ENCODE data around the gene TENM3.

TENM3 gene

DNA sequence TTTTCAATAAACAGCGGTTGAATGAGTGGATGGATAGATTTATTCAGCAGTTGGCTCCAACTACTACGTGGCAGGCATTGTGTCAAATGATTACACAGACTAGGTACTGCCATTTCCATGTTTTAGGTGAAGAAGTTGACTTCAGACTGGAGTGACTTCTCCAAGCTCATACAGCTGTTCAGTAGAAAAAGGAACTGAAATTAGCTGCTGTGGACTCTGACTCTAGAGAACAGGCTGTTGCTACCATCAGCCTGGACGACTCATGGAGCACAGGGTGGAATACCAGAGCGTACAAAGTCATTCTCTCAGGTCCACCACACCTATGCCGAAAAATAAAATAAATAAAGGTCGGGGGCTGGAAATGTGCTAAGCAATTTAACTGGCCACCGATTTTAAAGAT is 45.3 kb downstream of the TENM3 start:
- no peak for DNase-seq (ENCODE audit: low read depth in 2 of 2)
- no peak overlapping the region for H3K4me3 ChIP-seq (replicated peaks in 1 of 2; ENCODE audit: low read depth in 2 of 2, low read length in 2 of 2)
- TF ChIP-seq CTCF (IDR thresholded peaks at IDR 0.05; ENCODE audit: low read depth, low read length) = no peak

DNA sequence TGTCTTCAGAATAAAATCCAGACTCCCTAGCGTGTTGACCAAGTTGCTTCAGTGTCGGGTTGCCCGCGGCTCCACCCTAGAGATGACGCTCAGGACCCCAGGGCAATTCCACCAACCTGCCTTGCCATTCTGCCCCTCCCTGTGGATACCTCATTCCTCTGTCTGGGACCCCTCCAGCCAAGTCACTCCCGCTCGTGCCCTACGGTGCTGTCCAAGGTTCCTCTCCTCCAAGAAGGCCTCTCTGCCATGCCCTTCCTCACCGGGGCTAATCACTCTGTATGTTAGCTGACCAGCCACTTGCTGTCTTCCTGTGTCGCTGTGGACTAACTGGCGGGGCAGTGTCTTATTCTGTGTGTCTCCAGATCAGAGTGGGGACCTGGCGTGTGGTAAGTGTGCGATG is 46.6 kb downstream of the TENM3 start:
- no peak for DNase-seq (ENCODE audit: low read depth in 2 of 2)
- TF ChIP-seq CTCF (IDR thresholded peaks at IDR 0.05; ENCODE audit: low read depth, low read length) = no peak
- H3K4me3 ChIP-seq (replicated peaks in 1 of 2; ENCODE audit: low read depth in 2 of 2, low read length in 2 of 2) = no peak overlapping the region

GRCh38 chr4:182291175-182291574 is 48.0 kb downstream of the TENM3 start:
- no peak for DNase-seq (ENCODE audit: low read depth in 2 of 2)
- H3K4me3 ChIP-seq (replicated peaks in 1 of 2; ENCODE audit: low read depth in 2 of 2, low read length in 2 of 2) = no peak overlapping the region
- TF ChIP-seq CTCF (IDR thresholded peaks at IDR 0.05; ENCODE audit: low read depth, low read length) = no peak

- no peak for DNase-seq (ENCODE audit: low read depth in 2 of 2)
- TF ChIP-seq CTCF (IDR thresholded peaks at IDR 0.05; ENCODE audit: low read depth, low read length) = no peak
- H3K4me3 ChIP-seq (replicated peaks in 1 of 2; ENCODE audit: low read depth in 2 of 2, low read length in 2 of 2) = no peak overlapping the region
These were observed 48.5 kb downstream of the TENM3 start for GRCh38 chr4:182291597-182292270.

- H3K4me3 ChIP-seq (replicated peaks in 1 of 2; ENCODE audit: low read depth in 2 of 2, low read length in 2 of 2) = no peak overlapping the region
- DNase-seq (ENCODE audit: low read depth in 2 of 2) = no peak
- no peak for TF ChIP-seq CTCF (IDR thresholded peaks at IDR 0.05; ENCODE audit: low read depth, low read length)
These were observed 49.4 kb downstream of the TENM3 start for GRCh38 chr4:182292612-182293011.

- no peak for DNase-seq (ENCODE audit: low read depth in 2 of 2)
- TF ChIP-seq CTCF (IDR thresholded peaks at IDR 0.05; ENCODE audit: low read depth, low read length) = no peak
- no peak overlapping the region for H3K4me3 ChIP-seq (replicated peaks in 1 of 2; ENCODE audit: low read depth in 2 of 2, low read length in 2 of 2)
These were observed 50.6 kb downstream of the TENM3 start for GRCh38 chr4:182293691-182294255.

GRCh38 chr4:182294451-182294850 is 51.2 kb downstream of the TENM3 start:
- peak in 1 of 2 donors; percentile 66 for DNase-seq (ENCODE audit: low read depth in 2 of 2)
- TF ChIP-seq CTCF (IDR thresholded peaks at IDR 0.05; ENCODE audit: low read depth, low read length) = no peak
- no peak overlapping the region for H3K4me3 ChIP-seq (replicated peaks in 1 of 2; ENCODE audit: low read depth in 2 of 2, low read length in 2 of 2)
